ENCODE data around the gene CTNNAL1. TPM values are rescaled to one million over a fixed set of nuclear protein-coding genes. Genes with fewer than 3 reads are reported as not detected.

CTNNAL1 gene
- polyA plus RNA-seq, 1 donor (not counting 4 experiments of a cell fraction or from before 2014, with no cell fraction given): 112 TPM

DNA sequence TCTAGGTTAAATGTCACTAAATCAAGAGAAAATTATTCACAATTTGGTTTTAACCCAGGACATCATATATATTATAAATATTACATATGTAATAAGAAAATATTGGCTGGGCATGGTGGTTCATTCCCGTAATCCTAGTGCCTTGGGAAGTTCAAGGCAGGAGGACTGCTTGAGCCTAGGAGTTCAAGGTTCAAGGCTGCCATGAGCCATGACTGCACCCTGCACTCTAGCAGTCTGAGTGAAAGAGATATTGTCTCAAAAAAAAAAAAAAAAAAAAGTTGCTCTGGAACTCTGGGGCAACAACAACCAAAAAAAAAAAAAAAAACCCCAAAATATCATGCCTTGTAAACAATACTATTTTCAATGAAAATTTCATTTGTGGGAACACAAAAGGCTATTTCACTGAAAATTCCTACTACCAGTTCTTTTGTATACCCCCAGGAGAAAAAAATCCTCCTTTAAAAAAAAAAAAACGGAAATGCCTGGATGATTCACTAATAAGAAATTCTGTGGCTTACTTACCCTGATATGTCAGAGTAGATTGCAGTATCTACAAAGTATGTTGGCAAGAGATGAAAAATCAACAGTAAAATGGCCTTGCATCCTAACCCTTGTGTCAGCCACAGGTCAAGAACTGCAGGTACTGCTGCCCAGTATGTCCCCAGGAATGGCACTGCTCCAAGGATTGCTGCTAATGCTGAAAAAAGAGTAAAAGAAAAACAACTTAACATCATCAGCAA lies 22.6 kb upstream of the CTNNAL1 start:
- H3K27ac ChIP-seq (ENCODE audit: control insufficient read depth, insufficient read depth, low read length): peak overlapping the region; percentile 48
- no peaks in the 10 kb centered on the region for H3K79me2 ChIP-seq (ENCODE audit: control insufficient read depth, insufficient read depth, low read length)
- H4K20me1 ChIP-seq (ENCODE audit: control insufficient read depth, extremely low read depth, insufficient read depth, low read length): no peaks in the 10 kb centered on the region
- peak; percentile 23 for FAIRE-seq
- DNase-seq (ENCODE audit: low read depth, low spot score): no peak
- H3K27me3 ChIP-seq (ENCODE audit: control insufficient read depth, extremely low read depth, insufficient read depth, low read length): no peaks in the 10 kb centered on the region
- H3K9ac ChIP-seq (ENCODE audit: control insufficient read depth, extremely low read depth, insufficient read depth, low read length): no peak overlapping the region
- no peak for TF ChIP-seq EZH2 (IDR thresholded peaks at IDR 0.05; ENCODE audit: low read length)
- TF ChIP-seq, protein P1, sequence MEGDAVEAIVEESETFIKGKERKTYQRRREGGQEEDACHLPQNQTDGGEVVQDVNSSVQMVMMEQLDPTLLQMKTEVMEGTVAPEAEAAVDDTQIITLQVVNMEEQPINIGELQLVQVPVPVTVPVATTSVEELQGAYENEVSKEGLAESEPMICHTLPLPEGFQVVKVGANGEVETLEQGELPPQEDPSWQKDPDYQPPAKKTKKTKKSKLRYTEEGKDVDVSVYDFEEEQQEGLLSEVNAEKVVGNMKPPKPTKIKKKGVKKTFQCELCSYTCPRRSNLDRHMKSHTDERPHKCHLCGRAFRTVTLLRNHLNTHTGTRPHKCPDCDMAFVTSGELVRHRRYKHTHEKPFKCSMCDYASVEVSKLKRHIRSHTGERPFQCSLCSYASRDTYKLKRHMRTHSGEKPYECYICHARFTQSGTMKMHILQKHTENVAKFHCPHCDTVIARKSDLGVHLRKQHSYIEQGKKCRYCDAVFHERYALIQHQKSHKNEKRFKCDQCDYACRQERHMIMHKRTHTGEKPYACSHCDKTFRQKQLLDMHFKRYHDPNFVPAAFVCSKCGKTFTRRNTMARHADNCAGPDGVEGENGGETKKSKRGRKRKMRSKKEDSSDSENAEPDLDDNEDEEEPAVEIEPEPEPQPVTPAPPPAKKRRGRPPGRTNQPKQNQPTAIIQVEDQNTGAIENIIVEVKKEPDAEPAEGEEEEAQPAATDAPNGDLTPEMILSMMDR (optimal IDR thresholded peaks at IDR 0.05 in 1 of 3, IDR thresholded peaks at IDR 0.05 in 1 of 3, conservative IDR thresholded peaks at IDR 0.05 in 1 of 3; ENCODE audit: extremely low read depth in 1 of 3, insufficient read depth in 2 of 3, low read length in 3 of 3): no peak
- peaks cover 6 to 18% of the 10 kb centered on the region in 2 experiments for H3K36me3 ChIP-seq (ENCODE audit: control insufficient read depth in 2 of 2, extremely low read depth in 1 of 2, insufficient read depth in 2 of 2, low read length in 2 of 2)
- dilution Hi-C loops (cut with MboI; ENCODE audit: extremely low pct_ligation_motif_present, low sequenced_read_pairs): no loop called here
- no peak overlapping the region for H3K4me3 ChIP-seq (ENCODE audit: control insufficient read depth in 2 of 3, extremely low read depth in 1 of 3, insufficient read depth in 2 of 3, low read depth in 1 of 3, low read length in 3 of 3)
- no peaks in the 10 kb centered on the region for H3K9me1 ChIP-seq (ENCODE audit: control insufficient read depth, extremely low read depth, insufficient read depth, low read length)
- H3K4me2 ChIP-seq (ENCODE audit: control insufficient read depth, extremely low read depth, insufficient read depth, low read depth, low read length): peak overlapping the region; percentile 39
- H3K9me3 ChIP-seq (ENCODE audit: control insufficient read depth, low read depth, low read length): no peaks in the 10 kb centered on the region
- H3K4me1 ChIP-seq (ENCODE audit: control insufficient read depth, extremely low read depth, insufficient read depth, low read length): peaks cover 30% of the 10 kb centered on the region
- H2AFZ ChIP-seq (ENCODE audit: control insufficient read depth, low read length): no peak overlapping the region

DNA sequence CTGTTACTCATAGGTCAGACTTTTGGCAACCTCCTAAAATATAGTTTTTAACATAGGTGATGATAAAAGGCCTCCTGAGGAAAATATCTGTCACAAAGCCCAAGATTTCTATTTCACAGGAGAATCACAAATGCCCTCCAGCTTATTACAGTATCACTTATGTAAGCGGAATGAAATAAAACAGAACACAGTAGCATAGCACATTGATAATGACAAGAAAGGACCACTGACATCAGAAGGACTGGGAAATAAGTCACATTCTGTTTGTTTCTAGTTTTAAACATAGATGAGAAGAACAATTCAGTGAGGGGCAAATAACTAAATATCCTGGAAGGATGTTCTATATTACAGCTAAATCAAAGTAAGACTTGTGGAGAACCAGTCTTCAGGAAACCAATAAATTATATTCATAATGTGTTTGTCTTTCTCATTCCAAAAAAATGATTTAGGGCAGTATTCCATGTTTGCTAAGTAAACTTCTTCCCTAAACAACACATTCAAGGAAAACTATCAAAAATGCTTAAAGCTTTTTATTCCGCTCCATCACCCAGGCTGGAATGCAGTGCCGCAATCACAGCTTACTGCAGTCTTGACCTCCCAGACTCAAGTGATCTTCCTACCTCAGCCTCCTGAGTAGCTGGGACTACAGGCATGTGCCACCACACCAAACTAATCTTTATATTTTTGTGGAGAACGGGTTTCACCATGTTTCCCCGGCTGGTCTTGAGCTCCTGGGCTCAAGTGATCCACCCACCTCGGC lies 20.8 kb upstream of the CTNNAL1 start:
- no peak overlapping the region for H3K4me3 ChIP-seq (ENCODE audit: control insufficient read depth in 2 of 3, extremely low read depth in 1 of 3, insufficient read depth in 2 of 3, low read depth in 1 of 3, low read length in 3 of 3)
- no peak overlapping the region for H3K9ac ChIP-seq (ENCODE audit: control insufficient read depth, extremely low read depth, insufficient read depth, low read length)
- no peak for TF ChIP-seq EZH2 (IDR thresholded peaks at IDR 0.05; ENCODE audit: low read length)
- TF ChIP-seq, protein P1 (optimal IDR thresholded peaks at IDR 0.05 in 1 of 3, IDR thresholded peaks at IDR 0.05 in 1 of 3, conservative IDR thresholded peaks at IDR 0.05 in 1 of 3; ENCODE audit: extremely low read depth in 1 of 3, insufficient read depth in 2 of 3, low read length in 3 of 3): no peak
- peaks cover 3% of the 10 kb centered on the region for H3K79me2 ChIP-seq (ENCODE audit: control insufficient read depth, insufficient read depth, low read length)
- H3K9me1 ChIP-seq (ENCODE audit: control insufficient read depth, extremely low read depth, insufficient read depth, low read length): no peaks in the 10 kb centered on the region
- FAIRE-seq (no peak), DNase-seq (ENCODE audit: low read depth, low spot score) (no peak)
- H2AFZ ChIP-seq (ENCODE audit: control insufficient read depth, low read length): no peak overlapping the region
- H3K27me3 ChIP-seq (ENCODE audit: control insufficient read depth, extremely low read depth, insufficient read depth, low read length): no peaks in the 10 kb centered on the region
- no peak overlapping the region for H3K27ac ChIP-seq (ENCODE audit: control insufficient read depth, insufficient read depth, low read length)
- H3K4me1 ChIP-seq (ENCODE audit: control insufficient read depth, extremely low read depth, insufficient read depth, low read length): peaks cover 30% of the 10 kb centered on the region
- dilution Hi-C loops (cut with MboI; ENCODE audit: extremely low pct_ligation_motif_present, low sequenced_read_pairs): no loop called here
- no peak overlapping the region for H3K4me2 ChIP-seq (ENCODE audit: control insufficient read depth, extremely low read depth, insufficient read depth, low read depth, low read length)
- H3K9me3 ChIP-seq (ENCODE audit: control insufficient read depth, low read depth, low read length): no peaks in the 10 kb centered on the region
- peaks cover 8 to 21% of the 10 kb centered on the region in 2 experiments for H3K36me3 ChIP-seq (ENCODE audit: control insufficient read depth in 2 of 2, extremely low read depth in 1 of 2, insufficient read depth in 2 of 2, low read length in 2 of 2)
- no peaks in the 10 kb centered on the region for H4K20me1 ChIP-seq (ENCODE audit: control insufficient read depth, extremely low read depth, insufficient read depth, low read length)
